WTC11 (cell line): ENCODE measurements around the gene TANGO6. TPM values are rescaled to one million over a fixed set of nuclear protein-coding genes. Genes with fewer than 3 reads are reported as not detected.

Source experiments
- ATF1 ChIP-seq: sonication (generic); formaldehyde crosslinking; IDR thresholded peaks from 2 replicates; pipeline ENCODE4 v1.8.1; 2023; ENCODE audit warnings: mild to moderate bottlenecking, moderate library complexity, missing genetic modification reagents
- FOXK1 ChIP-seq: sonication (generic); formaldehyde crosslinking; IDR thresholded peaks from 2 replicates; pipeline ENCODE4 v1.8.0; 2022; ENCODE audit warnings: mild to moderate bottlenecking, moderate library complexity, missing genetic modification reagents
- GABPB1 ChIP-seq: sonication (generic); formaldehyde crosslinking; IDR thresholded peaks from 2 replicates; pipeline ENCODE4 v1.8.1; 2023; ENCODE audit warnings: mild to moderate bottlenecking, missing genetic modification reagents
- JAZF1 ChIP-seq: fragments of 250-450 bp; sonication (Bioruptor Pico); IDR thresholded peaks from 2 replicates; pipeline ENCODE4 v1.9.0; 2021; ENCODE audit warnings: moderate library complexity, mild to moderate bottlenecking, inconsistent platforms
- NFE2L1 ChIP-seq: sonication (generic); formaldehyde crosslinking; IDR thresholded peaks from 2 replicates; pipeline ENCODE4 v1.8.1; 2023; ENCODE audit warnings: missing genetic modification reagents
- NR2C2 ChIP-seq: sonication (generic); formaldehyde crosslinking; IDR thresholded peaks from 2 replicates; pipeline ENCODE4 v1.8.0; 2022; ENCODE audit warnings: mild to moderate bottlenecking, missing genetic modification reagents
- SMAD4 ChIP-seq: sonication (generic); formaldehyde crosslinking; IDR thresholded peaks from 2 replicates; pipeline ENCODE4 v1.8.0; 2022; ENCODE audit warnings: mild to moderate bottlenecking, missing genetic modification reagents
- TCF7 ChIP-seq: sonication (generic); formaldehyde crosslinking; IDR thresholded peaks from 2 replicates; pipeline ENCODE4 v1.8.0; 2022; ENCODE audit warnings: mild to moderate bottlenecking, low read depth, missing genetic modification reagents, moderate library complexity
- ZNF396 ChIP-seq: fragments of 250-450 bp; sonication (Bioruptor Pico); IDR thresholded peaks from 2 replicates; pipeline ENCODE4 v1.8.0; 2021; ENCODE audit warnings: mild to moderate bottlenecking, moderate library complexity, borderline replicate concordance
- ZNF671 ChIP-seq: fragments of 250-450 bp; sonication (Bioruptor Pico); IDR thresholded peaks from 2 replicates; pipeline ENCODE4 v1.8.0; 2021; ENCODE audit warnings: mild to moderate bottlenecking
- total RNA-seq: library from RNA; stranded (reverse); gene quantifications from 3 replicates; pipeline ENCODE4 v1.2.3, GENCODE V29; 2021
- TF ChIP-seq, protein P1 (sequence below): fragments of 250-450 bp; sonication (Bioruptor Pico); IDR thresholded peaks from 2 replicates; pipeline ENCODE4 v1.9.0; 2021; ENCODE audit warnings: mild to moderate bottlenecking, borderline replicate concordance
- TF ChIP-seq, protein P2 (sequence below): sonication (generic); formaldehyde crosslinking; IDR thresholded peaks from 2 replicates; pipeline ENCODE4 v1.8.1; 2023; ENCODE audit warnings: mild to moderate bottlenecking, missing genetic modification reagents, moderate library complexity
- TF ChIP-seq, protein P3 (sequence below): sonication (generic); formaldehyde crosslinking; IDR thresholded peaks from 2 replicates; pipeline ENCODE4 v1.8.1; 2023; ENCODE audit warnings: mild to moderate bottlenecking, moderate library complexity, missing genetic modification reagents
- TF ChIP-seq, protein P4 (sequence below): fragments of 250-450 bp; sonication (Bioruptor Pico); IDR thresholded peaks from 2 replicates; pipeline ENCODE4 v1.9.0; 2021; ENCODE audit warnings: mild to moderate bottlenecking
- TF ChIP-seq, protein P5 (sequence below): sonication (generic); formaldehyde crosslinking; IDR thresholded peaks from 2 replicates; pipeline ENCODE4 v1.8.1; 2022; ENCODE audit warnings: low read depth, missing genetic modification reagents, borderline replicate concordance
- TF ChIP-seq, protein P6 (sequence below): sonication (generic); formaldehyde crosslinking; IDR thresholded peaks from 2 replicates; pipeline ENCODE4 v1.8.1; 2023; ENCODE audit warnings: mild to moderate bottlenecking, missing genetic modification reagents
- TF ChIP-seq, protein P7 (sequence below): sonication (generic); formaldehyde crosslinking; IDR thresholded peaks from 2 replicates; pipeline ENCODE4 v1.8.0; 2023; ENCODE audit warnings: missing genetic modification reagents
- TF ChIP-seq, protein P8 (sequence below): sonication (generic); formaldehyde crosslinking; IDR thresholded peaks from 2 replicates; pipeline ENCODE4 v1.8.1; 2023; ENCODE audit warnings: mild to moderate bottlenecking, missing genetic modification reagents, moderate library complexity
- TF ChIP-seq, protein P9 (sequence below): fragments of 250-450 bp; sonication (Bioruptor Pico); IDR thresholded peaks from 2 replicates; pipeline ENCODE4 v2.1.2; 2022; ENCODE audit warnings: mild to moderate bottlenecking, moderate library complexity

TANGO6 gene
- total RNA-seq, 1 experiment from 2014 or later, result 15.6 TPM

DNA sequence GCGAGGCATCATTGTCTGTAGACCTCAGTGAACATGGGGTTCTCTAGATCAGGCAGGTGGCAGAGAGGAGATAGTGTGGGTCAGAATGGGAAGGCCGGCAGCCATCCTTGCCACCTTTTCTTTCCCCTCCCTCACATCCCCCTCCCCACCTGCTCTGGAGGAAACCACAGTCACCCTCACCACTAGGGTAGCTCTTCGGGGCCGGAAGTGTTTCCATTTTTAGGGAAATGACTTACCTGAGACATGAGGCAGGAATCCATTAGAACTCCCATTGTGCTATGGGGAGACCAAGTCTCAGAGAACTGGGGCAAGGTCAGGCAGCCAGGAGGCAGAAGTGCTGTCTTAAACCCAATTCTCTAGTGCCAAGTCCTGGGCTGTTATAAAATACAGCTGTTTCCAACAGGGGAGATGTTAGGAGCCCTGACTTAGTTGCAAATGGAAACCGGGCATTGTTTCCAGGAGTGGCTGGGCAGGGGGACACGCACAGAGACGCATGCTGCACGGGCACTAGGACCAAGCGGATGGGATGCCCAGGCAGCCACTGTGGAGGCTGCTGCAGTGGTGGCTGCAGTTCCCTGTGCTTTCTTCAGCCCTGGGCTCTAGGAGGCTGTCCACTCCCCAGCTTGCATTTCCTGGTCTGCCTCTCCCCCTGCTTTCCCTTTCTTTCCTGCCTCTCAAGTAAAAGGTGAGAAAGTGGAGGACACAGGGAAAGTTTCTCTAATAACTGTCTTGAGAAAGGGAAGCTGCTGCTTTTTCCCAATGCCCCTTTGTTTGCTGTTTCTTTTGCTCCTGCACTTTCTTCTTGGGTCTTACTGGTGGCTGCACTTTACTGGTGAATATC, 265.0 kb downstream of the TANGO6 start (continued):
- TF ChIP-seq, protein P1, sequence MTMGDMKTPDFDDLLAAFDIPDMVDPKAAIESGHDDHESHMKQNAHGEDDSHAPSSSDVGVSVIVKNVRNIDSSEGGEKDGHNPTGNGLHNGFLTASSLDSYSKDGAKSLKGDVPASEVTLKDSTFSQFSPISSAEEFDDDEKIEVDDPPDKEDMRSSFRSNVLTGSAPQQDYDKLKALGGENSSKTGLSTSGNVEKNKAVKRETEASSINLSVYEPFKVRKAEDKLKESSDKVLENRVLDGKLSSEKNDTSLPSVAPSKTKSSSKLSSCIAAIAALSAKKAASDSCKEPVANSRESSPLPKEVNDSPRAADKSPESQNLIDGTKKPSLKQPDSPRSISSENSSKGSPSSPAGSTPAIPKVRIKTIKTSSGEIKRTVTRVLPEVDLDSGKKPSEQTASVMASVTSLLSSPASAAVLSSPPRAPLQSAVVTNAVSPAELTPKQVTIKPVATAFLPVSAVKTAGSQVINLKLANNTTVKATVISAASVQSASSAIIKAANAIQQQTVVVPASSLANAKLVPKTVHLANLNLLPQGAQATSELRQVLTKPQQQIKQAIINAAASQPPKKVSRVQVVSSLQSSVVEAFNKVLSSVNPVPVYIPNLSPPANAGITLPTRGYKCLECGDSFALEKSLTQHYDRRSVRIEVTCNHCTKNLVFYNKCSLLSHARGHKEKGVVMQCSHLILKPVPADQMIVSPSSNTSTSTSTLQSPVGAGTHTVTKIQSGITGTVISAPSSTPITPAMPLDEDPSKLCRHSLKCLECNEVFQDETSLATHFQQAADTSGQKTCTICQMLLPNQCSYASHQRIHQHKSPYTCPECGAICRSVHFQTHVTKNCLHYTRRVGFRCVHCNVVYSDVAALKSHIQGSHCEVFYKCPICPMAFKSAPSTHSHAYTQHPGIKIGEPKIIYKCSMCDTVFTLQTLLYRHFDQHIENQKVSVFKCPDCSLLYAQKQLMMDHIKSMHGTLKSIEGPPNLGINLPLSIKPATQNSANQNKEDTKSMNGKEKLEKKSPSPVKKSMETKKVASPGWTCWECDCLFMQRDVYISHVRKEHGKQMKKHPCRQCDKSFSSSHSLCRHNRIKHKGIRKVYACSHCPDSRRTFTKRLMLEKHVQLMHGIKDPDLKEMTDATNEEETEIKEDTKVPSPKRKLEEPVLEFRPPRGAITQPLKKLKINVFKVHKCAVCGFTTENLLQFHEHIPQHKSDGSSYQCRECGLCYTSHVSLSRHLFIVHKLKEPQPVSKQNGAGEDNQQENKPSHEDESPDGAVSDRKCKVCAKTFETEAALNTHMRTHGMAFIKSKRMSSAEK, result no peak
- TF ChIP-seq, protein P2, sequence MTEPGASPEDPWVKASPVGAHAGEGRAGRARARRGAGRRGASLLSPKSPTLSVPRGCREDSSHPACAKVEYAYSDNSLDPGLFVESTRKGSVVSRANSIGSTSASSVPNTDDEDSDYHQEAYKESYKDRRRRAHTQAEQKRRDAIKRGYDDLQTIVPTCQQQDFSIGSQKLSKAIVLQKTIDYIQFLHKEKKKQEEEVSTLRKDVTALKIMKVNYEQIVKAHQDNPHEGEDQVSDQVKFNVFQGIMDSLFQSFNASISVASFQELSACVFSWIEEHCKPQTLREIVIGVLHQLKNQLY (CRISPR knock-in tag), result no peak
- TF ChIP-seq NFE2L1, result peak; percentile 28; the same call in 1 of the 2 replicates
- TF ChIP-seq, protein P3, sequence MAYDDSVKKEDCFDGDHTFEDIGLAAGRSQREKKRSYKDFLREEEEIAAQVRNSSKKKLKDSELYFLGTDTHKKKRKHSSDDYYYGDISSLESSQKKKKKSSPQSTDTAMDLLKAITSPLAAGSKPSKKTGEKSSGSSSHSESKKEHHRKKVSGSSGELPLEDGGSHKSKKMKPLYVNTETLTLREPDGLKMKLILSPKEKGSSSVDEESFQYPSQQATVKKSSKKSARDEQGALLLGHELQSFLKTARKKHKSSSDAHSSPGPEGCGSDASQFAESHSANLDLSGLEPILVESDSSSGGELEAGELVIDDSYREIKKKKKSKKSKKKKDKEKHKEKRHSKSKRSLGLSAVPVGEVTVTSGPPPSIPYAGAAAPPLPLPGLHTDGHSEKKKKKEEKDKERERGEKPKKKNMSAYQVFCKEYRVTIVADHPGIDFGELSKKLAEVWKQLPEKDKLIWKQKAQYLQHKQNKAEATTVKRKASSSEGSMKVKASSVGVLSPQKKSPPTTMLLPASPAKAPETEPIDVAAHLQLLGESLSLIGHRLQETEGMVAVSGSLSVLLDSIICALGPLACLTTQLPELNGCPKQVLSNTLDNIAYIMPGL (CRISPR knock-in tag), result no peak
- no peak for TF ChIP-seq NR2C2 (CRISPR knock-in tag)
- TF ChIP-seq SMAD4, result peak; percentile 42; the same call in 1 of the 2 replicates
- TF ChIP-seq, protein P4, sequence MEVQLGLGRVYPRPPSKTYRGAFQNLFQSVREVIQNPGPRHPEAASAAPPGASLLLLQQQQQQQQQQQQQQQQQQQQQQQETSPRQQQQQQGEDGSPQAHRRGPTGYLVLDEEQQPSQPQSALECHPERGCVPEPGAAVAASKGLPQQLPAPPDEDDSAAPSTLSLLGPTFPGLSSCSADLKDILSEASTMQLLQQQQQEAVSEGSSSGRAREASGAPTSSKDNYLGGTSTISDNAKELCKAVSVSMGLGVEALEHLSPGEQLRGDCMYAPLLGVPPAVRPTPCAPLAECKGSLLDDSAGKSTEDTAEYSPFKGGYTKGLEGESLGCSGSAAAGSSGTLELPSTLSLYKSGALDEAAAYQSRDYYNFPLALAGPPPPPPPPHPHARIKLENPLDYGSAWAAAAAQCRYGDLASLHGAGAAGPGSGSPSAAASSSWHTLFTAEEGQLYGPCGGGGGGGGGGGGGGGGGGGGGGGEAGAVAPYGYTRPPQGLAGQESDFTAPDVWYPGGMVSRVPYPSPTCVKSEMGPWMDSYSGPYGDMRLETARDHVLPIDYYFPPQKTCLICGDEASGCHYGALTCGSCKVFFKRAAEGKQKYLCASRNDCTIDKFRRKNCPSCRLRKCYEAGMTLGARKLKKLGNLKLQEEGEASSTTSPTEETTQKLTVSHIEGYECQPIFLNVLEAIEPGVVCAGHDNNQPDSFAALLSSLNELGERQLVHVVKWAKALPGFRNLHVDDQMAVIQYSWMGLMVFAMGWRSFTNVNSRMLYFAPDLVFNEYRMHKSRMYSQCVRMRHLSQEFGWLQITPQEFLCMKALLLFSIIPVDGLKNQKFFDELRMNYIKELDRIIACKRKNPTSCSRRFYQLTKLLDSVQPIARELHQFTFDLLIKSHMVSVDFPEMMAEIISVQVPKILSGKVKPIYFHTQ (CRISPR knock-in tag), result no peak
- no peak for TF ChIP-seq ZNF396 (CRISPR knock-in tag)
- TF ChIP-seq, protein P5, sequence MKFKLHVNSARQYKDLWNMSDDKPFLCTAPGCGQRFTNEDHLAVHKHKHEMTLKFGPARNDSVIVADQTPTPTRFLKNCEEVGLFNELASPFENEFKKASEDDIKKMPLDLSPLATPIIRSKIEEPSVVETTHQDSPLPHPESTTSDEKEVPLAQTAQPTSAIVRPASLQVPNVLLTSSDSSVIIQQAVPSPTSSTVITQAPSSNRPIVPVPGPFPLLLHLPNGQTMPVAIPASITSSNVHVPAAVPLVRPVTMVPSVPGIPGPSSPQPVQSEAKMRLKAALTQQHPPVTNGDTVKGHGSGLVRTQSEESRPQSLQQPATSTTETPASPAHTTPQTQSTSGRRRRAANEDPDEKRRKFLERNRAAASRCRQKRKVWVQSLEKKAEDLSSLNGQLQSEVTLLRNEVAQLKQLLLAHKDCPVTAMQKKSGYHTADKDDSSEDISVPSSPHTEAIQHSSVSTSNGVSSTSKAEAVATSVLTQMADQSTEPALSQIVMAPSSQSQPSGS (CRISPR knock-in tag), result no peak
- no peak for TF ChIP-seq GABPB1 (CRISPR knock-in tag)
- TF ChIP-seq ZNF671 (CRISPR knock-in tag), result no peak
- TF ChIP-seq, protein P6, sequence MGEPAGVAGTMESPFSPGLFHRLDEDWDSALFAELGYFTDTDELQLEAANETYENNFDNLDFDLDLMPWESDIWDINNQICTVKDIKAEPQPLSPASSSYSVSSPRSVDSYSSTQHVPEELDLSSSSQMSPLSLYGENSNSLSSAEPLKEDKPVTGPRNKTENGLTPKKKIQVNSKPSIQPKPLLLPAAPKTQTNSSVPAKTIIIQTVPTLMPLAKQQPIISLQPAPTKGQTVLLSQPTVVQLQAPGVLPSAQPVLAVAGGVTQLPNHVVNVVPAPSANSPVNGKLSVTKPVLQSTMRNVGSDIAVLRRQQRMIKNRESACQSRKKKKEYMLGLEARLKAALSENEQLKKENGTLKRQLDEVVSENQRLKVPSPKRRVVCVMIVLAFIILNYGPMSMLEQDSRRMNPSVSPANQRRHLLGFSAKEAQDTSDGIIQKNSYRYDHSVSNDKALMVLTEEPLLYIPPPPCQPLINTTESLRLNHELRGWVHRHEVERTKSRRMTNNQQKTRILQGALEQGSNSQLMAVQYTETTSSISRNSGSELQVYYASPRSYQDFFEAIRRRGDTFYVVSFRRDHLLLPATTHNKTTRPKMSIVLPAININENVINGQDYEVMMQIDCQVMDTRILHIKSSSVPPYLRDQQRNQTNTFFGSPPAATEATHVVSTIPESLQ (CRISPR knock-in tag), result no peak
- TF ChIP-seq, protein P7, sequence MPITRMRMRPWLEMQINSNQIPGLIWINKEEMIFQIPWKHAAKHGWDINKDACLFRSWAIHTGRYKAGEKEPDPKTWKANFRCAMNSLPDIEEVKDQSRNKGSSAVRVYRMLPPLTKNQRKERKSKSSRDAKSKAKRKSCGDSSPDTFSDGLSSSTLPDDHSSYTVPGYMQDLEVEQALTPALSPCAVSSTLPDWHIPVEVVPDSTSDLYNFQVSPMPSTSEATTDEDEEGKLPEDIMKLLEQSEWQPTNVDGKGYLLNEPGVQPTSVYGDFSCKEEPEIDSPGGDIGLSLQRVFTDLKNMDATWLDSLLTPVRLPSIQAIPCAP (CRISPR knock-in tag), result no peak
- no peak for TF ChIP-seq ATF1 (CRISPR knock-in tag)
- TF ChIP-seq, protein P8, sequence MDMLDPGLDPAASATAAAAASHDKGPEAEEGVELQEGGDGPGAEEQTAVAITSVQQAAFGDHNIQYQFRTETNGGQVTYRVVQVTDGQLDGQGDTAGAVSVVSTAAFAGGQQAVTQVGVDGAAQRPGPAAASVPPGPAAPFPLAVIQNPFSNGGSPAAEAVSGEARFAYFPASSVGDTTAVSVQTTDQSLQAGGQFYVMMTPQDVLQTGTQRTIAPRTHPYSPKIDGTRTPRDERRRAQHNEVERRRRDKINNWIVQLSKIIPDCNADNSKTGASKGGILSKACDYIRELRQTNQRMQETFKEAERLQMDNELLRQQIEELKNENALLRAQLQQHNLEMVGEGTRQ (CRISPR knock-in tag), result no peak
- no peak for TF ChIP-seq TCF7 (CRISPR knock-in tag)
- no peak for TF ChIP-seq JAZF1 (CRISPR knock-in tag)
- no peak for TF ChIP-seq FOXK1
- TF ChIP-seq, protein P9, sequence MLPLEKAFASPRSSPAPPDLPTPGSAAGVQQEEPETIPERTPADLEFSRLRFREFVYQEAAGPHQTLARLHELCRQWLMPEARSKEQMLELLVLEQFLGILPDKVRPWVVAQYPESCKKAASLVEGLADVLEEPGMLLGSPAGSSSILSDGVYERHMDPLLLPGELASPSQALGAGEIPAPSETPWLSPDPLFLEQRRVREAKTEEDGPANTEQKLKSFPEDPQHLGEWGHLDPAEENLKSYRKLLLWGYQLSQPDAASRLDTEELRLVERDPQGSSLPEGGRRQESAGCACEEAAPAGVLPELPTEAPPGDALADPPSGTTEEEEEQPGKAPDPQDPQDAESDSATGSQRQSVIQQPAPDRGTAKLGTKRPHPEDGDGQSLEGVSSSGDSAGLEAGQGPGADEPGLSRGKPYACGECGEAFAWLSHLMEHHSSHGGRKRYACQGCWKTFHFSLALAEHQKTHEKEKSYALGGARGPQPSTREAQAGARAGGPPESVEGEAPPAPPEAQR (CRISPR knock-in tag), result no peak
